ENCODE measurements around the gene GTF2F1. TPM values are rescaled to one million over a fixed set of nuclear protein-coding genes. Genes with fewer than 3 reads are reported as not detected.

Gene GTF2F1
- total and polyA plus RNA-seq, 2 donors (not counting 1 experiment from before 2014, with no cell fraction given), result 43.0 to 50.4 TPM

DNA sequence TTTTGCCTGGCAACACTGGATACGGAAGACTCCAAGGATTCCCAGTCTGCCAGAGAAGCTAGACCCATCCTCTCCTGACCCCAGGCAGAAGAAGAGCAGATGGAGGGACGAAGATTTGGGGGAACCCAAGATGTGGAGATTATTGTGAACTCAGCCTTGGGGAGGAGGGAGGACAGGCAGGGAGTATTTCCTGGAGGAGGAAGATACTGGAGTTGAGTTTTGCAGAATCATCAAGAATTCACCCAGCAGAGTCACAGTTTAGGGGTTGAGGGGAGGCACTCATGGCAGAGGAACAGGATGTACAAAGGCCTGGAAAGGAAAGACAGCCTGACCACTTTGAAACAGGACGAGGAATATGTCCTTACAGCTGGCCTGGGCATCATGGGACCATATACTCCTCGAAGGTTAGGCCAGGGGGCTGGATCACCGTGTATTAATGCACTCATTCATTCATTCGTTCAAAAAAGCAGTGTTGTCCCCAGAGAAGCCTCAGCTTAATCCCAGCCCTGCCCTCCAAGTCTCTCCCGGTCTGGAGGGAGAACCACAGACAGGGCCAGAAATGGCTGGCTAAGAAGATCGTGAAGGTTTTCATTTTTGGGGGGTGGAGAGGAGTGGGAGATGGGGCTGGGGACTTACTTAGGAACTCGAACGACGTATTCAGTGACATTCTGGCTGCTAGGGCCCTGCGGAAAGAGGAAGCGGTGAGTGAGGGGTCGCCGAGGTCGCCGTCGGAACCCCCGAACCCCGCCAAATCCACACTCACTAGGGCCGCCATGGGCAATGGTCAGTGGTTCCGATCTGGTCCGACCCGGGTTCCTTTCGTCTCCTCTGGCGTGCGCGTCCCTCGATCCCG is 517 bp downstream of the GTF2F1 start:
- Histone ChIP-seq H3K36me3 (ENCODE audit: control insufficient read depth, insufficient read depth, low read length) (peaks cover 12% of the 10 kb centered on the region), H4K20me1 (ENCODE audit: control insufficient read depth, extremely low read depth, insufficient read depth, low read length) (no peaks in the 10 kb centered on the region), H3K4me3 (replicated peaks in 1 of 4; ENCODE audit: control extremely low read depth in 1 of 4, insufficient read depth in 1 of 4, low read depth in 3 of 4, low read length in 4 of 4) (peak overlapping the region; percentile 66 to 94 (median 84)), H3K79me2 (ENCODE audit: control insufficient read depth, insufficient read depth, low read length) (peaks cover 19% of the 10 kb centered on the region), H3K4me2 (ENCODE audit: extremely low read depth, insufficient read depth, low read length) (peak overlapping the region; percentile 99), H2AFZ (ENCODE audit: low read length) (peak overlapping the region; percentile 75), H3K27me3 (ENCODE audit: control insufficient read depth, insufficient read depth, low read length) (no peaks in the 10 kb centered on the region), H3K4me1 (ENCODE audit: control insufficient read depth, extremely low read depth, insufficient read depth, low read length) (peaks cover 5% of the 10 kb centered on the region), H3K9ac (ENCODE audit: insufficient read depth, low read length) (peak overlapping the region; percentile 91), H3K27ac (ENCODE audit: insufficient read depth, low read length) (peak overlapping the region; percentile 94), H3K9me3 (ENCODE audit: control insufficient read depth, insufficient read depth, low read depth, low read length) (no peaks in the 10 kb centered on the region)
- no peak for DNase-seq (ENCODE audit: low read depth in 2 of 2)
- TF ChIP-seq EZH2 (IDR thresholded peaks at IDR 0.05; ENCODE audit: low read length, missing control alignments), result no peak
- TF ChIP-seq, protein P1, sequence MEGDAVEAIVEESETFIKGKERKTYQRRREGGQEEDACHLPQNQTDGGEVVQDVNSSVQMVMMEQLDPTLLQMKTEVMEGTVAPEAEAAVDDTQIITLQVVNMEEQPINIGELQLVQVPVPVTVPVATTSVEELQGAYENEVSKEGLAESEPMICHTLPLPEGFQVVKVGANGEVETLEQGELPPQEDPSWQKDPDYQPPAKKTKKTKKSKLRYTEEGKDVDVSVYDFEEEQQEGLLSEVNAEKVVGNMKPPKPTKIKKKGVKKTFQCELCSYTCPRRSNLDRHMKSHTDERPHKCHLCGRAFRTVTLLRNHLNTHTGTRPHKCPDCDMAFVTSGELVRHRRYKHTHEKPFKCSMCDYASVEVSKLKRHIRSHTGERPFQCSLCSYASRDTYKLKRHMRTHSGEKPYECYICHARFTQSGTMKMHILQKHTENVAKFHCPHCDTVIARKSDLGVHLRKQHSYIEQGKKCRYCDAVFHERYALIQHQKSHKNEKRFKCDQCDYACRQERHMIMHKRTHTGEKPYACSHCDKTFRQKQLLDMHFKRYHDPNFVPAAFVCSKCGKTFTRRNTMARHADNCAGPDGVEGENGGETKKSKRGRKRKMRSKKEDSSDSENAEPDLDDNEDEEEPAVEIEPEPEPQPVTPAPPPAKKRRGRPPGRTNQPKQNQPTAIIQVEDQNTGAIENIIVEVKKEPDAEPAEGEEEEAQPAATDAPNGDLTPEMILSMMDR (conservative IDR thresholded peaks at IDR 0.05 in 1 of 2, IDR thresholded peaks at IDR 0.05 in 1 of 2; ENCODE audit: low read depth in 1 of 2, low read length in 2 of 2), result no peak

DNA sequence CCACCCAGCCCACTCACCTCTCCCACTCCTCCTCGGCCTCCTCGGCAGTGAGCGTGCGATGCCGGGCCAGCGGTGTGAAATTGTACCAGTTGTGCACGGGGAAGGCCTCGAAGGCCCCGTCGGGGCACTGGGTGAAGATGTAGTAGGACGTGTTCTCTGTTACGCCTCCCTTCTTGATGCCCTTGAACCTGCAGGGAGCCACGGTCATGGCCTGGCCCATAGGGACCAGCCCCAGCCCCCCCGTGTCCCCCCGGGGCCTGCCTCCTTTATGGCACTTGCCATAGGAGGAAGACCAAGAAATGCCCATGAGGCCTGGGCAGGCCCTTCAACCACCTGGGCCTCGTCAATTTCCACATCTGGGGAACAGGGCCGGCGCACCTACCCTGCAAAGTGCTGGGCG is 5.6 kb downstream of the GTF2F1 start:
- H3K9ac ChIP-seq (ENCODE audit: insufficient read depth, low read length), result no peak overlapping the region
- peaks cover 28% of the 10 kb centered on the region for H3K36me3 ChIP-seq (ENCODE audit: control insufficient read depth, insufficient read depth, low read length)
- no peak overlapping the region for H3K4me3 ChIP-seq (replicated peaks in 1 of 4; ENCODE audit: control extremely low read depth in 1 of 4, insufficient read depth in 1 of 4, low read depth in 3 of 4, low read length in 4 of 4)
- TF ChIP-seq, protein P1 (conservative IDR thresholded peaks at IDR 0.05 in 1 of 2, IDR thresholded peaks at IDR 0.05 in 1 of 2; ENCODE audit: low read depth in 1 of 2, low read length in 2 of 2), result no peak
- no peak for TF ChIP-seq EZH2 (IDR thresholded peaks at IDR 0.05; ENCODE audit: low read length, missing control alignments)
- no peak overlapping the region for H3K4me2 ChIP-seq (ENCODE audit: extremely low read depth, insufficient read depth, low read length)
- no peaks in the 10 kb centered on the region for H4K20me1 ChIP-seq (ENCODE audit: control insufficient read depth, extremely low read depth, insufficient read depth, low read length)
- DNase-seq (ENCODE audit: low read depth in 2 of 2), result no peak
- H3K27ac ChIP-seq (ENCODE audit: insufficient read depth, low read length), result no peak overlapping the region
- no peak overlapping the region for H2AFZ ChIP-seq (ENCODE audit: low read length)
- no peaks in the 10 kb centered on the region for H3K27me3 ChIP-seq (ENCODE audit: control insufficient read depth, insufficient read depth, low read length)
- H3K9me3 ChIP-seq (ENCODE audit: control insufficient read depth, insufficient read depth, low read depth, low read length), result no peaks in the 10 kb centered on the region
- H3K79me2 ChIP-seq (ENCODE audit: control insufficient read depth, insufficient read depth, low read length), result peaks cover 13% of the 10 kb centered on the region
- peaks cover 5% of the 10 kb centered on the region for H3K4me1 ChIP-seq (ENCODE audit: control insufficient read depth, extremely low read depth, insufficient read depth, low read length)

DNA sequence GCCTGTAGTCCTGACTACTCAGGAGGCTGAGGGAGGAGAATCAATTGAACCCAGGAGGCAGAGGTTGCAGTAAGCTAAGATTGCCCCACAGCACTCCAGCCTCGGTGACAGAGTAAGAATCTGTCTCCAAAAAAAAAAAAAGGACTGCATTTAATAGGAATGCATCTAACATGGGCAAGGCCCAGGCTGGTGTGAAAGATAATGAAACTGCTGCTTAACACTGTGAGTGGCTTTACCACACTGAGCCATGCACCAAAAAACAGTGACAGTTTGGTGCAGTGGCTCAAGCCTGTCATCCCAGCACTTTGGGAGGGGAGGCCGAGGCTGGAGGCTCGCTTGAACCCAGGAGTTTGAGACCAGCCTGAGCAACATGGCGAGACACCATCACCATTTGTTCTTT is 8.6 kb downstream of the GTF2F1 start:
- no peaks in the 10 kb centered on the region for H3K79me2 ChIP-seq (ENCODE audit: control insufficient read depth, insufficient read depth, low read length)
- no peak overlapping the region for H3K9ac ChIP-seq (ENCODE audit: insufficient read depth, low read length)
- peaks cover 37% of the 10 kb centered on the region for H3K36me3 ChIP-seq (ENCODE audit: control insufficient read depth, insufficient read depth, low read length)
- H3K27ac ChIP-seq (ENCODE audit: insufficient read depth, low read length), result no peak overlapping the region
- H4K20me1 ChIP-seq (ENCODE audit: control insufficient read depth, extremely low read depth, insufficient read depth, low read length), result no peaks in the 10 kb centered on the region
- no peaks in the 10 kb centered on the region for H3K27me3 ChIP-seq (ENCODE audit: control insufficient read depth, insufficient read depth, low read length)
- no peak overlapping the region for H3K4me2 ChIP-seq (ENCODE audit: extremely low read depth, insufficient read depth, low read length)
- H3K4me3 ChIP-seq (replicated peaks in 1 of 4; ENCODE audit: control extremely low read depth in 1 of 4, insufficient read depth in 1 of 4, low read depth in 3 of 4, low read length in 4 of 4), result no peak overlapping the region
- H2AFZ ChIP-seq (ENCODE audit: low read length), result no peak overlapping the region
- H3K9me3 ChIP-seq (ENCODE audit: control insufficient read depth, insufficient read depth, low read depth, low read length), result no peaks in the 10 kb centered on the region
- no peak for DNase-seq (ENCODE audit: low read depth in 2 of 2)
- no peaks in the 10 kb centered on the region for H3K4me1 ChIP-seq (ENCODE audit: control insufficient read depth, extremely low read depth, insufficient read depth, low read length)
- no peak for TF ChIP-seq EZH2 (IDR thresholded peaks at IDR 0.05; ENCODE audit: low read length, missing control alignments)
- TF ChIP-seq, protein P1 (conservative IDR thresholded peaks at IDR 0.05 in 1 of 2, IDR thresholded peaks at IDR 0.05 in 1 of 2; ENCODE audit: low read depth in 1 of 2, low read length in 2 of 2), result no peak

All from fibroblast of lung (primary cell).